Activated CD4-positive, alpha-beta T cell treated with anti-CD3 and anti-CD28 coated beads, Interleukin-10, Interleukin-2, amounts not matched to agents 100 ng/mL and 50 ng/mL, durations not matched to agents 16 hours and 8 hours (primary cell): ENCODE results near the gene IGLL5.

Experiments
- DNase-seq: peaks from one replicate; pipeline ENCODE4 v3.0.0-alpha.2; 2020

The IGLL5 gene

GRCh38 chr22:22941831-22942510, 54.4 kb downstream of the IGLL5 start:
- DNase-seq, result no peak

GRCh38 chr22:22942511-22943329, 55.1 kb downstream of the IGLL5 start:
- DNase-seq, result peak; percentile 78

GRCh38 chr22:22943521-22944267, 56.1 kb downstream of the IGLL5 start:
- DNase-seq, result no peak

GRCh38 chr22:22944268-22944985, 56.8 kb downstream of the IGLL5 start:
- DNase-seq, result no peak

GRCh38 chr22:22945195-22945594, 57.6 kb downstream of the IGLL5 start:
- DNase-seq, result no peak
